WTC11 (cell line): ENCODE results near the gene DSTN. TPM values are rescaled to one million over a fixed set of nuclear protein-coding genes. Genes with fewer than 3 reads are reported as not detected.
A peak's percentile ranks its signal among the peaks of the same experiment; 100 is the strongest.

ENCODE experiments used
- ATAC-seq: fragments of 200-7000 bp; cut with Tn5 transposase; 2 replicates; pipeline ENCODE4 v1.10.0; 2021; ENCODE audit warnings: mild to moderate bottlenecking, moderate library complexity
- CTCF ChIA-PET: fragments of 300-600 bp; sonication (Branson Sonifier 250); formaldehyde crosslinking; loops from one replicate; lab custom pipeline; 2021; ENCODE audit warnings: antibody characterized with exemption; lab: Charles Lee
- POLR2A ChIA-PET: fragments of 350-600 bp; sonication (Branson Sonifier 250); formaldehyde crosslinking; loops from one replicate; lab custom pipeline; 2021; ENCODE audit warnings: antibody characterized with exemption; lab: Charles Lee
- DNase-seq: peaks from one replicate; pipeline ENCODE4 v3.0.0; 2021; ENCODE audit warnings: low spot score
- H3K27ac Mint-ChIP-seq: 2 replicates; pipeline ENCODE4 v1.8.0; 2021; ENCODE audit warnings: mixed read lengths
- H3K27me3 Mint-ChIP-seq: 2 replicates; pipeline ENCODE4 v1.8.0; 2021; ENCODE audit warnings: low read depth, mild to moderate bottlenecking, moderate library complexity, mixed read lengths
- H3K36me3 Mint-ChIP-seq: 2 replicates; pipeline ENCODE4 v1.8.0; 2021; ENCODE audit warnings: mixed read lengths
- H3K4me1 Mint-ChIP-seq: 2 replicates; pipeline ENCODE4 v1.8.0; 2022; ENCODE audit warnings: mixed read lengths
- H3K4me3 Mint-ChIP-seq: 2 replicates; pipeline ENCODE4 v1.8.0; 2021; ENCODE audit warnings: mild to moderate bottlenecking, moderate library complexity, mixed read lengths
- H3K9me3 Mint-ChIP-seq: 2 replicates; pipeline ENCODE4 v1.8.0; 2021; ENCODE audit warnings: mixed read lengths
- ELF4 ChIP-seq: sonication (generic); formaldehyde crosslinking; IDR thresholded peaks from 2 replicates; pipeline ENCODE4 v1.8.1; 2022; ENCODE audit warnings: low read depth, mild to moderate bottlenecking, moderate library complexity, missing genetic modification reagents
- EMX1 ChIP-seq: fragments of 250-450 bp; sonication (Bioruptor Pico); IDR thresholded peaks from 2 replicates; pipeline ENCODE4 v1.8.0; 2021; ENCODE audit warnings: mild to moderate bottlenecking
- GRHL2 ChIP-seq: fragments of 250-450 bp; sonication (Bioruptor Pico); IDR thresholded peaks from 2 replicates; pipeline ENCODE4 v1.8.0; 2022; ENCODE audit warnings: mild to moderate bottlenecking, moderate library complexity; ENCODE audit not compliant: insufficient replicate concordance, severe bottlenecking
- JUN ChIP-seq: sonication (generic); formaldehyde crosslinking; IDR thresholded peaks from 2 replicates; pipeline ENCODE4 v1.8.0; 2023; ENCODE audit warnings: mild to moderate bottlenecking, missing genetic modification reagents
- TP53 ChIP-seq: sonication (generic); formaldehyde crosslinking; IDR thresholded peaks from 2 replicates; pipeline ENCODE4 v1.8.1; 2023; ENCODE audit warnings: mild to moderate bottlenecking, missing genetic modification reagents
- ZBTB21 ChIP-seq: sonication (generic); formaldehyde crosslinking; IDR thresholded peaks from 2 replicates; pipeline ENCODE4 v1.8.1; 2023; ENCODE audit warnings: mild to moderate bottlenecking, missing genetic modification reagents, borderline replicate concordance
- ZNF121 ChIP-seq: sonication (generic); formaldehyde crosslinking; IDR thresholded peaks from 2 replicates; pipeline ENCODE4 v1.8.0; 2023; ENCODE audit warnings: missing genetic modification reagents
- ZNF263 ChIP-seq: sonication (generic); formaldehyde crosslinking; IDR thresholded peaks from 2 replicates; pipeline ENCODE4 v1.8.1; 2022; ENCODE audit warnings: low read depth, mild to moderate bottlenecking, moderate library complexity, missing genetic modification reagents
- total RNA-seq: library from RNA; stranded (reverse); gene quantifications from 3 replicates; pipeline ENCODE4 v1.2.3, GENCODE V29; 2021
- TF ChIP-seq, protein P1 (sequence below): fragments of 250-450 bp; sonication (Bioruptor Pico); IDR thresholded peaks from 2 replicates; pipeline ENCODE4 v1.9.0; 2021; ENCODE audit warnings: mild to moderate bottlenecking, borderline replicate concordance
- TF ChIP-seq, protein P2 (sequence below): sonication (generic); formaldehyde crosslinking; IDR thresholded peaks from 2 replicates; pipeline ENCODE4 v1.8.1; 2022; ENCODE audit warnings: low read depth, mild to moderate bottlenecking, moderate library complexity, missing genetic modification reagents, borderline replicate concordance
- TF ChIP-seq, protein P3 (sequence below): fragments of 200-600 bp; IDR thresholded peaks from 2 replicates; pipeline ENCODE4 v1.8.0; 2022; ENCODE audit warnings: antibody characterized with exemption
- TF ChIP-seq, protein P4 (sequence below): fragments of 250-450 bp; sonication (Bioruptor Pico); IDR thresholded peaks from 2 replicates; pipeline ENCODE4 v1.9.0; 2021; ENCODE audit warnings: moderate library complexity, mild to moderate bottlenecking, inconsistent platforms, borderline replicate concordance
- TF ChIP-seq, protein P5 (sequence below): sonication (generic); formaldehyde crosslinking; IDR thresholded peaks from 2 replicates; pipeline ENCODE4 v1.8.1; 2022; ENCODE audit warnings: low read depth, missing genetic modification reagents, borderline replicate concordance
- TF ChIP-seq, protein P6 (sequence below): sonication (generic); formaldehyde crosslinking; IDR thresholded peaks from 2 replicates; pipeline ENCODE4 v1.8.0; 2022; ENCODE audit warnings: missing genetic modification reagents

The DSTN gene
- total RNA-seq, 1 experiment from 2014 or later: 153 TPM

DNA sequence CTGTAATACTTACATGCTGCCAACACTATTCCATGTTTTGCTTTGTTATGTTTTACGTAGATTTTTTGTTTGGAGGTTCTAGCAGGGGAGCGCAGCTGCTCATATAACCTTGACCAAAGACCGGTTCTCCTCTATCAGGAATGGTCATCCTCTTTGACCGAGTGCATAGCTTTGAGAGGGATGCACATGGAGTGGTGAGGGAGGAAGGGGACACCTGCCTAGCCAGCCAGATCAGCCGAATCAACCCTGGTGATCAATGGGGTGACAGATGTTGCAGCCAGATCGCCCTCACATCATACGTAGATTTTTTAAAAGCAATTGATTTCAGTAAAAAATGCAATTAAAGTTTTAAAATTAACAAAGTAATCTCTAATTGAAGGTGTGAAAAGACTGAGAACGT lies 6.3 kb downstream of the DSTN start (continued):
- TF ChIP-seq, protein P1, sequence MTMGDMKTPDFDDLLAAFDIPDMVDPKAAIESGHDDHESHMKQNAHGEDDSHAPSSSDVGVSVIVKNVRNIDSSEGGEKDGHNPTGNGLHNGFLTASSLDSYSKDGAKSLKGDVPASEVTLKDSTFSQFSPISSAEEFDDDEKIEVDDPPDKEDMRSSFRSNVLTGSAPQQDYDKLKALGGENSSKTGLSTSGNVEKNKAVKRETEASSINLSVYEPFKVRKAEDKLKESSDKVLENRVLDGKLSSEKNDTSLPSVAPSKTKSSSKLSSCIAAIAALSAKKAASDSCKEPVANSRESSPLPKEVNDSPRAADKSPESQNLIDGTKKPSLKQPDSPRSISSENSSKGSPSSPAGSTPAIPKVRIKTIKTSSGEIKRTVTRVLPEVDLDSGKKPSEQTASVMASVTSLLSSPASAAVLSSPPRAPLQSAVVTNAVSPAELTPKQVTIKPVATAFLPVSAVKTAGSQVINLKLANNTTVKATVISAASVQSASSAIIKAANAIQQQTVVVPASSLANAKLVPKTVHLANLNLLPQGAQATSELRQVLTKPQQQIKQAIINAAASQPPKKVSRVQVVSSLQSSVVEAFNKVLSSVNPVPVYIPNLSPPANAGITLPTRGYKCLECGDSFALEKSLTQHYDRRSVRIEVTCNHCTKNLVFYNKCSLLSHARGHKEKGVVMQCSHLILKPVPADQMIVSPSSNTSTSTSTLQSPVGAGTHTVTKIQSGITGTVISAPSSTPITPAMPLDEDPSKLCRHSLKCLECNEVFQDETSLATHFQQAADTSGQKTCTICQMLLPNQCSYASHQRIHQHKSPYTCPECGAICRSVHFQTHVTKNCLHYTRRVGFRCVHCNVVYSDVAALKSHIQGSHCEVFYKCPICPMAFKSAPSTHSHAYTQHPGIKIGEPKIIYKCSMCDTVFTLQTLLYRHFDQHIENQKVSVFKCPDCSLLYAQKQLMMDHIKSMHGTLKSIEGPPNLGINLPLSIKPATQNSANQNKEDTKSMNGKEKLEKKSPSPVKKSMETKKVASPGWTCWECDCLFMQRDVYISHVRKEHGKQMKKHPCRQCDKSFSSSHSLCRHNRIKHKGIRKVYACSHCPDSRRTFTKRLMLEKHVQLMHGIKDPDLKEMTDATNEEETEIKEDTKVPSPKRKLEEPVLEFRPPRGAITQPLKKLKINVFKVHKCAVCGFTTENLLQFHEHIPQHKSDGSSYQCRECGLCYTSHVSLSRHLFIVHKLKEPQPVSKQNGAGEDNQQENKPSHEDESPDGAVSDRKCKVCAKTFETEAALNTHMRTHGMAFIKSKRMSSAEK: no peak
- TF ChIP-seq JUN (CRISPR knock-in tag) (no peak), ZNF263 (no peak)
- TF ChIP-seq, protein P2, sequence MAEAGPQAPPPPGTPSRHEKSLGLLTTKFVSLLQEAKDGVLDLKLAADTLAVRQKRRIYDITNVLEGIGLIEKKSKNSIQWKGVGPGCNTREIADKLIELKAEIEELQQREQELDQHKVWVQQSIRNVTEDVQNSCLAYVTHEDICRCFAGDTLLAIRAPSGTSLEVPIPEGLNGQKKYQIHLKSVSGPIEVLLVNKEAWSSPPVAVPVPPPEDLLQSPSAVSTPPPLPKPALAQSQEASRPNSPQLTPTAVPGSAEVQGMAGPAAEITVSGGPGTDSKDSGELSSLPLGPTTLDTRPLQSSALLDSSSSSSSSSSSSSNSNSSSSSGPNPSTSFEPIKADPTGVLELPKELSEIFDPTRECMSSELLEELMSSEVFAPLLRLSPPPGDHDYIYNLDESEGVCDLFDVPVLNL (CRISPR knock-in tag): no peak
- TF ChIP-seq, all 79 proteins: peak for 0

DNA sequence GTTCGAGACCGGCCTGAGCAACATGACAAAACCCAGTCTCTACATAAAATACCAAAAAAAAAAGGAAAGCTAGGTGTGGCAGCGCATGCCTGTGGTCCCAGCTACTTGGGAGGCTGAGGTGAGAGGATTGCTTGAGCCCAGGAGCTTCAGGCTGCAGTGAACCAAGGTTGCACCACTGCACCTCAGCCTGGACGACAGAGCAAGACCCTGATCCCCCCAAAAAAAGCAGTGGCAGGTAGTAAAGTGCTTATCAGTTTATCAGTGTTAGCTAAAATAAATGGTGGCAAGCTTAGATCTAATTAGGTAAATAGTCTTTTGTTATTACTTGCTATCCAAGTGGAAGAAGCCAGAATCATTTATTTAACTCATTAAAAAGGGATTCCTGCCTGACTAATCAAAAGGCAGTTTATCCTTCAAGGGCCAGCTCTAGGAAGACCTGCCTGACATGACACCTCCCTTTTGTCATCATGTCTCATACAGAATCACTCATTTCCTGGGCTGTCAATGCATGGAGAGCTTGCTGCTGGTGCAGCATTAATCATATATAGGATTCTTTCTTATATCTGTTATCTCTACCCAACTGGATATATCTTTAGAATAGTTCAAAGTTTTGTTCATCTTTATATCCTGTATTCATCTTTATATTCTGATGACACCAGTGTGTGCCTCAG lies 9.6 kb downstream of the DSTN start:
- TF ChIP-seq ZNF121: peak; percentile 53; the same call in 1 of the 2 replicates
- no peak for TF ChIP-seq ZBTB21 (CRISPR knock-in tag)
- Mint-ChIP-seq H3K36me3 (no peaks in the 10 kb centered on the region), H3K27me3 (no peaks in the 10 kb centered on the region), H3K9me3 (no peaks in the 10 kb centered on the region), H3K4me1 (peaks cover 41% of the 10 kb centered on the region), H3K4me3 (no peak overlapping the region), H3K27ac (no peak overlapping the region)
- ChIA-PET POLR2A (interaction anchor here (1.5 kb wide), 1 partner anchor 10 kb away, joined by 10 read pairs; the partner anchor contains the start of gene DSTN), CTCF (no interaction called here)
- DNase-seq: no peak
- no peak for ATAC-seq

DNA sequence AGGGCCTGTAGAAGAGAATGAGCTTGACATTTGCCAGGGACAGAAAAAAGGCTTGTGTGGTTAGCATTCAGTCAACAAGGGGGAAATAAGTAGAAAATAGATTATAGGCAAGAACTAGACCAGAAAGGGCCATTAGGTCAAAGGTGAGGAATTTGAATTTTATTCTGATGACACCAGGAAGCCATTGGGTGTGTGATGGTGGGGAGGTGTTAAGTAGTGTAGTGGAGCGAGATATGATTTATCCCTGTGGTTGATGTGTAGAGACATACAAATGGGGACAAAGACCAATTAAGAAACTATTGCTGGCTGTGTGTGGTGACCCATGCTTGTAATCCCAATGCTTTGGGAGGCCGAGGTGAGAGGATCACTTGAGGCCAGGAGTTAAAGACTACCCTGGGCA lies 11.0 kb downstream of the DSTN start:
- ATAC-seq (no peak), DNase-seq (no peak)
- ChIA-PET CTCF (interaction anchor here (0.7 kb wide), 1 partner anchor 23 kb away, joined by 3 read pairs; no protein-coding TSS in a partner anchor), POLR2A (no interaction called here)
- TF ChIP-seq TP53 (CRISPR knock-in tag) (no peak), ZBTB21 (CRISPR knock-in tag) (no peak), GRHL2 (no peak), ELF4 (CRISPR knock-in tag) (no peak), EMX1 (CRISPR knock-in tag) (no peak)
- TF ChIP-seq, protein P3, sequence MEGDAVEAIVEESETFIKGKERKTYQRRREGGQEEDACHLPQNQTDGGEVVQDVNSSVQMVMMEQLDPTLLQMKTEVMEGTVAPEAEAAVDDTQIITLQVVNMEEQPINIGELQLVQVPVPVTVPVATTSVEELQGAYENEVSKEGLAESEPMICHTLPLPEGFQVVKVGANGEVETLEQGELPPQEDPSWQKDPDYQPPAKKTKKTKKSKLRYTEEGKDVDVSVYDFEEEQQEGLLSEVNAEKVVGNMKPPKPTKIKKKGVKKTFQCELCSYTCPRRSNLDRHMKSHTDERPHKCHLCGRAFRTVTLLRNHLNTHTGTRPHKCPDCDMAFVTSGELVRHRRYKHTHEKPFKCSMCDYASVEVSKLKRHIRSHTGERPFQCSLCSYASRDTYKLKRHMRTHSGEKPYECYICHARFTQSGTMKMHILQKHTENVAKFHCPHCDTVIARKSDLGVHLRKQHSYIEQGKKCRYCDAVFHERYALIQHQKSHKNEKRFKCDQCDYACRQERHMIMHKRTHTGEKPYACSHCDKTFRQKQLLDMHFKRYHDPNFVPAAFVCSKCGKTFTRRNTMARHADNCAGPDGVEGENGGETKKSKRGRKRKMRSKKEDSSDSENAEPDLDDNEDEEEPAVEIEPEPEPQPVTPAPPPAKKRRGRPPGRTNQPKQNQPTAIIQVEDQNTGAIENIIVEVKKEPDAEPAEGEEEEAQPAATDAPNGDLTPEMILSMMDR: no peak
- TF ChIP-seq, protein P4, sequence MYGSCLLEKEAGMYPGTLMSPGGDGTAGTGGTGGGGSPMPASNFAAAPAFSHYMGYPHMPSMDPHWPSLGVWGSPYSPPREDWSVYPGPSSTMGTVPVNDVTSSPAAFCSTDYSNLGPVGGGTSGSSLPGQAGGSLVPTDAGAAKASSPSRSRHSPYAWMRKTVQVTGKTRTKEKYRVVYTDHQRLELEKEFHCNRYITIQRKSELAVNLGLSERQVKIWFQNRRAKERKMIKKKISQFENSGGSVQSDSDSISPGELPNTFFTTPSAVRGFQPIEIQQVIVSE (CRISPR knock-in tag): no peak
- TF ChIP-seq, protein P5, sequence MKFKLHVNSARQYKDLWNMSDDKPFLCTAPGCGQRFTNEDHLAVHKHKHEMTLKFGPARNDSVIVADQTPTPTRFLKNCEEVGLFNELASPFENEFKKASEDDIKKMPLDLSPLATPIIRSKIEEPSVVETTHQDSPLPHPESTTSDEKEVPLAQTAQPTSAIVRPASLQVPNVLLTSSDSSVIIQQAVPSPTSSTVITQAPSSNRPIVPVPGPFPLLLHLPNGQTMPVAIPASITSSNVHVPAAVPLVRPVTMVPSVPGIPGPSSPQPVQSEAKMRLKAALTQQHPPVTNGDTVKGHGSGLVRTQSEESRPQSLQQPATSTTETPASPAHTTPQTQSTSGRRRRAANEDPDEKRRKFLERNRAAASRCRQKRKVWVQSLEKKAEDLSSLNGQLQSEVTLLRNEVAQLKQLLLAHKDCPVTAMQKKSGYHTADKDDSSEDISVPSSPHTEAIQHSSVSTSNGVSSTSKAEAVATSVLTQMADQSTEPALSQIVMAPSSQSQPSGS (CRISPR knock-in tag): no peak
- TF ChIP-seq, protein P6, sequence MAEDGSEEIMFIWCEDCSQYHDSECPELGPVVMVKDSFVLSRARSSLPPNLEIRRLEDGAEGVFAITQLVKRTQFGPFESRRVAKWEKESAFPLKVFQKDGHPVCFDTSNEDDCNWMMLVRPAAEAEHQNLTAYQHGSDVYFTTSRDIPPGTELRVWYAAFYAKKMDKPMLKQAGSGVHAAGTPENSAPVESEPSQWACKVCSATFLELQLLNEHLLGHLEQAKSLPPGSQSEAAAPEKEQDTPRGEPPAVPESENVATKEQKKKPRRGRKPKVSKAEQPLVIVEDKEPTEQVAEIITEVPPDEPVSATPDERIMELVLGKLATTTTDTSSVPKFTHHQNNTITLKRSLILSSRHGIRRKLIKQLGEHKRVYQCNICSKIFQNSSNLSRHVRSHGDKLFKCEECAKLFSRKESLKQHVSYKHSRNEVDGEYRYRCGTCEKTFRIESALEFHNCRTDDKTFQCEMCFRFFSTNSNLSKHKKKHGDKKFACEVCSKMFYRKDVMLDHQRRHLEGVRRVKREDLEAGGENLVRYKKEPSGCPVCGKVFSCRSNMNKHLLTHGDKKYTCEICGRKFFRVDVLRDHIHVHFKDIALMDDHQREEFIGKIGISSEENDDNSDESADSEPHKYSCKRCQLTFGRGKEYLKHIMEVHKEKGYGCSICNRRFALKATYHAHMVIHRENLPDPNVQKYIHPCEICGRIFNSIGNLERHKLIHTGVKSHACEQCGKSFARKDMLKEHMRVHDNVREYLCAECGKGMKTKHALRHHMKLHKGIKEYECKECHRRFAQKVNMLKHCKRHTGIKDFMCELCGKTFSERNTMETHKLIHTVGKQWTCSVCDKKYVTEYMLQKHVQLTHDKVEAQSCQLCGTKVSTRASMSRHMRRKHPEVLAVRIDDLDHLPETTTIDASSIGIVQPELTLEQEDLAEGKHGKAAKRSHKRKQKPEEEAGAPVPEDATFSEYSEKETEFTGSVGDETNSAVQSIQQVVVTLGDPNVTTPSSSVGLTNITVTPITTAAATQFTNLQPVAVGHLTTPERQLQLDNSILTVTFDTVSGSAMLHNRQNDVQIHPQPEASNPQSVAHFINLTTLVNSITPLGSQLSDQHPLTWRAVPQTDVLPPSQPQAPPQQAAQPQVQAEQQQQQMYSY: no peak
- no peak overlapping the region for H3K4me3 Mint-ChIP-seq
- H3K4me1 Mint-ChIP-seq: peaks cover 30% of the 10 kb centered on the region
- H3K36me3 Mint-ChIP-seq: no peaks in the 10 kb centered on the region
- H3K27ac Mint-ChIP-seq: no peak overlapping the region
- H3K27me3 Mint-ChIP-seq: no peaks in the 10 kb centered on the region
- no peaks in the 10 kb centered on the region for H3K9me3 Mint-ChIP-seq
